Neural cell (in vitro differentiated cells): Measurements from ENCODE around the gene INSR. TPM values are rescaled to one million over a fixed set of nuclear protein-coding genes. Genes with fewer than 3 reads are reported as not detected.

Source experiments
- H2AFZ ChIP-seq: fragments of 200-600, 300-800 bp; sonication (generic), shearing (Covaris generic); 2 replicates; pipeline ENCODE4 v1.6.0; 2014; ENCODE audit warnings: low read depth, mild to moderate bottlenecking, antibody characterized with exemption, low read length, moderate library complexity
- H3F3A ChIP-seq: fragments of 200-600 bp; shearing (Covaris generic); 2 replicates; pipeline ENCODE4 v1.6.1; 2016; ENCODE audit warnings: mild to moderate bottlenecking, moderate library complexity, mixed read lengths, antibody characterized with exemption, low read length; ENCODE audit not compliant: insufficient read depth, poor library complexity, severe bottlenecking
- H3K27ac ChIP-seq: fragments of 200-600, 300-800 bp; sonication (generic), shearing (Covaris generic); 2 replicates; pipeline ENCODE4 v1.5.1; 2014; ENCODE audit warnings: mild to moderate bottlenecking, low read length, moderate library complexity
- H3K27me3 ChIP-seq: fragments of 300-800, 200-600 bp; sonication (generic), shearing (Covaris generic); 2 replicates; pipeline ENCODE4 v1.6.0; 2014; ENCODE audit warnings: mild to moderate bottlenecking, low read depth, low read length, moderate library complexity; ENCODE audit not compliant: insufficient read depth
- H3K36me3 ChIP-seq: fragments of 300-800, 200-600 bp; sonication (generic), shearing (Covaris generic); 2 replicates; pipeline ENCODE4 v1.5.1; 2014; ENCODE audit warnings: mild to moderate bottlenecking, antibody characterized with exemption, low read length, moderate library complexity; ENCODE audit not compliant: insufficient read depth
- H3K4me2 ChIP-seq: fragments of 300-800, 200-600 bp; sonication (generic), shearing (Covaris generic); 2 replicates; pipeline ENCODE4 v1.6.0; 2014; ENCODE audit warnings: mild to moderate bottlenecking, low read length
- H3K4me3 ChIP-seq: fragments of 300-800, 200-600 bp; sonication (generic), shearing (Covaris generic); 2 replicates; pipeline ENCODE4 v1.5.1; 2014; ENCODE audit warnings: mild to moderate bottlenecking, low read length, moderate library complexity
- H3K79me2 ChIP-seq: fragments of 200-600 bp; shearing (Covaris generic); replicated peaks from 2 replicates; pipeline ENCODE4 v1.6.0; 2014; ENCODE audit warnings: mild to moderate bottlenecking, low read length, moderate library complexity; ENCODE audit not compliant: insufficient read depth
- H3K9ac ChIP-seq: fragments of 300-800, 200-600 bp; sonication (generic), shearing (Covaris generic); 2 replicates; pipeline ENCODE4 v1.6.1; 2016; ENCODE audit warnings: mild to moderate bottlenecking, low read length, mixed read lengths
- H3K9me2 ChIP-seq: fragments of 200-600 bp; shearing (Covaris generic); 2 replicates; pipeline ENCODE4 v1.6.1; 2016; ENCODE audit warnings: mild to moderate bottlenecking, low read length, mixed read lengths; ENCODE audit not compliant: insufficient read depth
- H3K9me3 ChIP-seq: fragments of 200-600, 300-800 bp; sonication (generic), shearing (Covaris generic); 2 replicates; pipeline ENCODE4 v1.6.1; 2016; ENCODE audit warnings: mild to moderate bottlenecking, mixed run types, low read length, moderate library complexity, mixed read lengths
- H4K20me1 ChIP-seq: fragments of 200-600 bp; shearing (Covaris generic); 2 replicates; pipeline ENCODE4 v1.6.1; 2016; ENCODE audit warnings: mild to moderate bottlenecking, mixed run types; ENCODE audit not compliant: insufficient read depth
- CTCF ChIP-seq: fragments of 450-650 bp; IDR thresholded peaks from 2 replicates; pipeline ENCODE4 v1.5.1; 2014; ENCODE audit warnings: antibody characterized with exemption, mild to moderate bottlenecking, moderate library complexity; ENCODE audit not compliant: poor library complexity, severe bottlenecking
- EP300 ChIP-seq: fragments of 450-650 bp; conservative IDR thresholded peaks from 2 replicates; pipeline ENCODE4 v1.6.1; 2014; ENCODE audit warnings: antibody characterized with exemption, mild to moderate bottlenecking, moderate library complexity; ENCODE audit not compliant: poor library complexity, severe bottlenecking
- EZH2 ChIP-seq: fragments of 200-600, 300-800 bp; shearing (Covaris generic), sonication (generic); IDR thresholded peaks from 2 replicates; pipeline ENCODE4 v1.6.1; 2014; ENCODE audit warnings: antibody characterized with exemption, low read length, borderline replicate concordance, mild to moderate bottlenecking; ENCODE audit not compliant: insufficient read depth, poor library complexity, severe bottlenecking
- MXI1 ChIP-seq: fragments of 450-650 bp; conservative IDR thresholded peaks from 2 replicates; pipeline ENCODE4 v1.6.1; 2014; ENCODE audit warnings: antibody characterized with exemption, mild to moderate bottlenecking; ENCODE audit not compliant: poor library complexity, severe bottlenecking
- POLR2AphosphoS5 ChIP-seq: IDR thresholded peaks from 2 replicates; pipeline ENCODE4 v1.6.1; 2012
- RAD21 ChIP-seq: fragments of 450-650 bp; conservative IDR thresholded peaks from 2 replicates; pipeline ENCODE4 v1.6.1; 2014; ENCODE audit warnings: antibody characterized with exemption, mild to moderate bottlenecking, moderate library complexity
- REST ChIP-seq: IDR thresholded peaks from 2 replicates; pipeline ENCODE4 v1.6.1; 2012; ENCODE audit warnings: borderline replicate concordance
- SMC3 ChIP-seq: fragments of 450-650 bp; conservative IDR thresholded peaks from 2 replicates; pipeline ENCODE4 v1.6.1; 2014; ENCODE audit warnings: antibody characterized with exemption, mild to moderate bottlenecking, moderate library complexity; ENCODE audit not compliant: poor library complexity
- TAF1 ChIP-seq: IDR thresholded peaks from 2 replicates; pipeline ENCODE4 v1.6.1; 2012; ENCODE audit warnings: low read depth
- polyA plus RNA-seq: library from polyadenylated mRNA; depleted of rRNA; stranded (reverse); fragments of >200 nt; gene quantifications from 2 replicates; pipeline ENCODE4 v1.2.3, GENCODE V29; 2014

INSR gene
- polyA plus RNA-seq, 1 donor from 2014 or later, result 16.0 TPM

- TF ChIP-seq TAF1 (no peak), RAD21 (no peak), SMC3 (no peak), REST (no peak), EZH2 (no peak), MXI1 (no peak), CTCF (no peak), POLR2AphosphoS5 (no peak), EP300 (no peak)
Measured at GRCh38 chr19:7112675-7113074, 181.5 kb downstream of the INSR start.

GRCh38 chr19:7109678-7110289 lies 184.4 kb downstream of the INSR start:
- no peaks in the 10 kb centered on the region for H3K9me3 ChIP-seq
- H3K79me2 ChIP-seq, result no peaks in the 10 kb centered on the region
- no peak overlapping the region for H3K27ac ChIP-seq
- no peaks in the 10 kb centered on the region for H3K9me2 ChIP-seq
- H3K27me3 ChIP-seq, result no peaks in the 10 kb centered on the region
- H3F3A ChIP-seq, result no peaks in the 10 kb centered on the region
- no peak overlapping the region for H3K4me2 ChIP-seq
- no peaks in the 10 kb centered on the region for H4K20me1 ChIP-seq
- H2AFZ ChIP-seq, result no peak overlapping the region
- TF ChIP-seq TAF1 (no peak), SMC3 (no peak), EZH2 (no peak), MXI1 (no peak), EP300 (no peak), POLR2AphosphoS5 (no peak), REST (no peak), CTCF (no peak), RAD21 (no peak)
- H3K4me3 ChIP-seq, result no peak overlapping the region
- H3K36me3 ChIP-seq, result no peaks in the 10 kb centered on the region
- no peak overlapping the region for H3K9ac ChIP-seq

More at GRCh38 chr19:7112675-7113074, 181.5 kb downstream of the INSR start:
- no peaks in the 10 kb centered on the region for H3K9me3 ChIP-seq
- H4K20me1 ChIP-seq, result no peaks in the 10 kb centered on the region
- H3K9me2 ChIP-seq, result no peaks in the 10 kb centered on the region
- no peaks in the 10 kb centered on the region for H3F3A ChIP-seq
- H3K4me2 ChIP-seq, result no peak overlapping the region
- H3K36me3 ChIP-seq, result peaks cover 3% of the 10 kb centered on the region
- H3K4me3 ChIP-seq, result no peak overlapping the region
- H3K79me2 ChIP-seq, result no peaks in the 10 kb centered on the region
- no peak overlapping the region for H2AFZ ChIP-seq
- H3K27ac ChIP-seq, result no peak overlapping the region
- H3K9ac ChIP-seq, result no peak overlapping the region
- H3K27me3 ChIP-seq, result no peaks in the 10 kb centered on the region
